Measurements from ENCODE around the gene ARSJ.

The ARSJ gene

GRCh38 chr4:113969709-113970334, 9.6 kb downstream of the ARSJ start:
- no peaks in the 10 kb centered on the region for H3K4me1 ChIP-seq (ENCODE audit: insufficient read depth, low read length)
- H3K27ac ChIP-seq (ENCODE audit: low read length) = no peak overlapping the region
- H3K4me3 ChIP-seq (ENCODE audit: low read length) = no peak overlapping the region
- H3K36me3 ChIP-seq (ENCODE audit: insufficient read depth, low read depth, low read length) = no peaks in the 10 kb centered on the region
- H3K9ac ChIP-seq (ENCODE audit: low read depth, low read length) = no peak overlapping the region
- H3K9me3 ChIP-seq (ENCODE audit: insufficient read depth, low read depth, low read length) = no peaks in the 10 kb centered on the region
- no peaks in the 10 kb centered on the region for H3K27me3 ChIP-seq (ENCODE audit: insufficient read depth, low read length)

- no peaks in the 10 kb centered on the region for H3K27me3 ChIP-seq (ENCODE audit: insufficient read depth, low read length)
- no peak overlapping the region for H3K27ac ChIP-seq (ENCODE audit: low read length)
- no peaks in the 10 kb centered on the region for H3K9me3 ChIP-seq (ENCODE audit: insufficient read depth, low read depth, low read length)
- H3K4me1 ChIP-seq (ENCODE audit: insufficient read depth, low read length) = no peaks in the 10 kb centered on the region
- no peaks in the 10 kb centered on the region for H3K36me3 ChIP-seq (ENCODE audit: insufficient read depth, low read depth, low read length)
- H3K9ac ChIP-seq (ENCODE audit: low read depth, low read length) = no peak overlapping the region
- no peak overlapping the region for H3K4me3 ChIP-seq (ENCODE audit: low read length)
These were observed 11.0 kb downstream of the ARSJ start for GRCh38 chr4:113968473-113968872.

GRCh38 chr4:113967687-113968086, 11.8 kb downstream of the ARSJ start:
- H3K4me1 ChIP-seq (ENCODE audit: insufficient read depth, low read length) = no peaks in the 10 kb centered on the region
- no peak overlapping the region for H3K4me3 ChIP-seq (ENCODE audit: low read length)
- H3K9me3 ChIP-seq (ENCODE audit: insufficient read depth, low read depth, low read length) = no peaks in the 10 kb centered on the region
- H3K27me3 ChIP-seq (ENCODE audit: insufficient read depth, low read length) = no peaks in the 10 kb centered on the region
- H3K27ac ChIP-seq (ENCODE audit: low read length) = no peak overlapping the region
- no peak overlapping the region for H3K9ac ChIP-seq (ENCODE audit: low read depth, low read length)
- no peaks in the 10 kb centered on the region for H3K36me3 ChIP-seq (ENCODE audit: insufficient read depth, low read depth, low read length)

- no peak overlapping the region for H3K4me3 ChIP-seq (ENCODE audit: low read length)
- H3K36me3 ChIP-seq (ENCODE audit: insufficient read depth, low read depth, low read length) = no peaks in the 10 kb centered on the region
- no peak overlapping the region for H3K27ac ChIP-seq (ENCODE audit: low read length)
- H3K4me1 ChIP-seq (ENCODE audit: insufficient read depth, low read length) = no peaks in the 10 kb centered on the region
- no peaks in the 10 kb centered on the region for H3K9me3 ChIP-seq (ENCODE audit: insufficient read depth, low read depth, low read length)
- H3K9ac ChIP-seq (ENCODE audit: low read depth, low read length) = no peak overlapping the region
- H3K27me3 ChIP-seq (ENCODE audit: insufficient read depth, low read length) = no peaks in the 10 kb centered on the region
These were observed 16.7 kb downstream of the ARSJ start for GRCh38 chr4:113962719-113963265.

- H3K9ac ChIP-seq (ENCODE audit: low read depth, low read length) = no peak overlapping the region
- no peaks in the 10 kb centered on the region for H3K27me3 ChIP-seq (ENCODE audit: insufficient read depth, low read length)
- no peaks in the 10 kb centered on the region for H3K9me3 ChIP-seq (ENCODE audit: insufficient read depth, low read depth, low read length)
- no peak overlapping the region for H3K27ac ChIP-seq (ENCODE audit: low read length)
- no peak overlapping the region for H3K4me3 ChIP-seq (ENCODE audit: low read length)
- H3K36me3 ChIP-seq (ENCODE audit: insufficient read depth, low read depth, low read length) = no peaks in the 10 kb centered on the region
- H3K4me1 ChIP-seq (ENCODE audit: insufficient read depth, low read length) = no peaks in the 10 kb centered on the region
These were observed 17.5 kb downstream of the ARSJ start for GRCh38 chr4:113962016-113962347.

GRCh38 chr4:113960684-113961321, 18.6 kb downstream of the ARSJ start:
- H3K36me3 ChIP-seq (ENCODE audit: insufficient read depth, low read depth, low read length) = no peaks in the 10 kb centered on the region
- no peak overlapping the region for H3K9ac ChIP-seq (ENCODE audit: low read depth, low read length)
- no peaks in the 10 kb centered on the region for H3K9me3 ChIP-seq (ENCODE audit: insufficient read depth, low read depth, low read length)
- no peaks in the 10 kb centered on the region for H3K4me1 ChIP-seq (ENCODE audit: insufficient read depth, low read length)
- no peak overlapping the region for H3K4me3 ChIP-seq (ENCODE audit: low read length)
- H3K27me3 ChIP-seq (ENCODE audit: insufficient read depth, low read length) = no peaks in the 10 kb centered on the region
- H3K27ac ChIP-seq (ENCODE audit: low read length) = no peak overlapping the region

- Histone ChIP-seq H3K36me3 (ENCODE audit: insufficient read depth, low read depth, low read length) (no peaks in the 10 kb centered on the region), H3K9ac (ENCODE audit: low read depth, low read length) (no peak overlapping the region), H3K27ac (ENCODE audit: low read length) (no peak overlapping the region), H3K4me1 (ENCODE audit: insufficient read depth, low read length) (no peaks in the 10 kb centered on the region), H3K9me3 (ENCODE audit: insufficient read depth, low read depth, low read length) (no peaks in the 10 kb centered on the region), H3K4me3 (ENCODE audit: low read length) (no peak overlapping the region), H3K27me3 (ENCODE audit: insufficient read depth, low read length) (no peaks in the 10 kb centered on the region)
These were observed 19.9 kb downstream of the ARSJ start for GRCh38 chr4:113959539-113959937.

GRCh38 chr4:113958766-113959538, 20.5 kb downstream of the ARSJ start:
- H3K9me3 ChIP-seq (ENCODE audit: insufficient read depth, low read depth, low read length) = no peaks in the 10 kb centered on the region
- no peak overlapping the region for H3K27ac ChIP-seq (ENCODE audit: low read length)
- H3K9ac ChIP-seq (ENCODE audit: low read depth, low read length) = no peak overlapping the region
- no peaks in the 10 kb centered on the region for H3K36me3 ChIP-seq (ENCODE audit: insufficient read depth, low read depth, low read length)
- no peaks in the 10 kb centered on the region for H3K4me1 ChIP-seq (ENCODE audit: insufficient read depth, low read length)
- H3K4me3 ChIP-seq (ENCODE audit: low read length) = no peak overlapping the region
- no peaks in the 10 kb centered on the region for H3K27me3 ChIP-seq (ENCODE audit: insufficient read depth, low read length)

GRCh38 chr4:113957956-113958355, 21.5 kb downstream of the ARSJ start:
- no peaks in the 10 kb centered on the region for H3K9me3 ChIP-seq (ENCODE audit: insufficient read depth, low read depth, low read length)
- H3K27ac ChIP-seq (ENCODE audit: low read length) = no peak overlapping the region
- H3K9ac ChIP-seq (ENCODE audit: low read depth, low read length) = no peak overlapping the region
- no peak overlapping the region for H3K4me3 ChIP-seq (ENCODE audit: low read length)
- H3K36me3 ChIP-seq (ENCODE audit: insufficient read depth, low read depth, low read length) = no peaks in the 10 kb centered on the region
- no peaks in the 10 kb centered on the region for H3K4me1 ChIP-seq (ENCODE audit: insufficient read depth, low read length)
- H3K27me3 ChIP-seq (ENCODE audit: insufficient read depth, low read length) = no peaks in the 10 kb centered on the region

GRCh38 chr4:113955948-113956347, 23.5 kb downstream of the ARSJ start:
- no peaks in the 10 kb centered on the region for H3K4me1 ChIP-seq (ENCODE audit: insufficient read depth, low read length)
- H3K27me3 ChIP-seq (ENCODE audit: insufficient read depth, low read length) = no peaks in the 10 kb centered on the region
- H3K4me3 ChIP-seq (ENCODE audit: low read length) = no peak overlapping the region

GRCh38 chr4:113955411-113955810, 24.0 kb downstream of the ARSJ start:
- no peak overlapping the region for H3K27ac ChIP-seq (ENCODE audit: low read length)

More at GRCh38 chr4:113955948-113956347, 23.5 kb downstream of the ARSJ start:
- no peak overlapping the region for H3K9ac ChIP-seq (ENCODE audit: low read depth, low read length)
- no peaks in the 10 kb centered on the region for H3K9me3 ChIP-seq (ENCODE audit: insufficient read depth, low read depth, low read length)
- no peak overlapping the region for H3K27ac ChIP-seq (ENCODE audit: low read length)
- H3K36me3 ChIP-seq (ENCODE audit: insufficient read depth, low read depth, low read length) = no peaks in the 10 kb centered on the region

GRCh38 chr4:113953888-113954287, 25.6 kb downstream of the ARSJ start:
- Histone ChIP-seq H3K27ac (ENCODE audit: low read length) (no peak overlapping the region), H3K36me3 (ENCODE audit: insufficient read depth, low read depth, low read length) (no peaks in the 10 kb centered on the region), H3K4me1 (ENCODE audit: insufficient read depth, low read length) (no peaks in the 10 kb centered on the region), H3K9ac (ENCODE audit: low read depth, low read length) (no peak overlapping the region), H3K4me3 (ENCODE audit: low read length) (no peak overlapping the region), H3K9me3 (ENCODE audit: insufficient read depth, low read depth, low read length) (no peaks in the 10 kb centered on the region), H3K27me3 (ENCODE audit: insufficient read depth, low read length) (no peaks in the 10 kb centered on the region)

More at GRCh38 chr4:113955411-113955810, 24.0 kb downstream of the ARSJ start:
- H3K27me3 ChIP-seq (ENCODE audit: insufficient read depth, low read length) = no peaks in the 10 kb centered on the region
- no peak overlapping the region for H3K4me3 ChIP-seq (ENCODE audit: low read length)
- H3K36me3 ChIP-seq (ENCODE audit: insufficient read depth, low read depth, low read length) = no peaks in the 10 kb centered on the region
- H3K4me1 ChIP-seq (ENCODE audit: insufficient read depth, low read length) = no peaks in the 10 kb centered on the region
- no peaks in the 10 kb centered on the region for H3K9me3 ChIP-seq (ENCODE audit: insufficient read depth, low read depth, low read length)
- no peak overlapping the region for H3K9ac ChIP-seq (ENCODE audit: low read depth, low read length)
